ENCODE data around the gene RCCD1.
"Not testable (repeated sequence)": the region's sequence is repeated elsewhere in the genome, so short reads cannot be mapped to it uniquely, and the experiment has no call there.

Gene RCCD1

GRCh38 chr15:90907051-90907660 is 47.5 kb upstream of the RCCD1 start:
- Histone ChIP-seq H3K4me1 (ENCODE audit: insufficient read depth, low read length, severe bottlenecking) (peaks cover 10% of the 10 kb centered on the region), H4K20me1 (ENCODE audit: insufficient read depth, low read length) (no peaks in the 10 kb centered on the region), H3K4me2 (ENCODE audit: low read length) (no peak overlapping the region), H3F3A (ENCODE audit: insufficient read depth, low read length) (peaks cover 4% of the 10 kb centered on the region; the same call in 1 of the 2 replicates), H3K36me3 (ENCODE audit: insufficient read depth, low read length) (peaks cover 50% of the 10 kb centered on the region), H3K4me3 (ENCODE audit: low read depth, low read length, poor library complexity, severe bottlenecking) (no peak overlapping the region), H3K27ac (ENCODE audit: low read depth, low read length, poor library complexity, severe bottlenecking) (no peak overlapping the region), H3K27me3 (ENCODE audit: insufficient read depth, low read length) (no peaks in the 10 kb centered on the region), H3K9me3 (ENCODE audit: low read length) (no peaks in the 10 kb centered on the region), H3K9ac (ENCODE audit: low read length) (no peak overlapping the region), H3K9me2 (ENCODE audit: low read depth, low read length) (no peaks in the 10 kb centered on the region), H3K79me2 (ENCODE audit: insufficient read depth, low read length) (no peaks in the 10 kb centered on the region), H2AFZ (ENCODE audit: low read length) (no peak overlapping the region)
- TF ChIP-seq CTCF (IDR thresholded peaks at IDR 0.05; ENCODE audit: low read length) (no peak), EZH2 (IDR thresholded peaks at IDR 0.05; ENCODE audit: borderline replicate concordance, low read length) (no peak)

- H2AFZ ChIP-seq (ENCODE audit: low read length) = no peak overlapping the region
- no peak overlapping the region for H3K27ac ChIP-seq (ENCODE audit: low read depth, low read length, poor library complexity, severe bottlenecking)
- H4K20me1 ChIP-seq (ENCODE audit: insufficient read depth, low read length) = no peaks in the 10 kb centered on the region
- H3K9ac ChIP-seq (ENCODE audit: low read length) = no peak overlapping the region
- H3K4me1 ChIP-seq (ENCODE audit: insufficient read depth, low read length, severe bottlenecking) = peaks cover 10% of the 10 kb centered on the region
- H3K79me2 ChIP-seq (ENCODE audit: insufficient read depth, low read length) = no peaks in the 10 kb centered on the region
- peaks cover 59% of the 10 kb centered on the region for H3K36me3 ChIP-seq (ENCODE audit: insufficient read depth, low read length)
- H3K27me3 ChIP-seq (ENCODE audit: insufficient read depth, low read length) = no peaks in the 10 kb centered on the region
- no peak overlapping the region for H3K4me2 ChIP-seq (ENCODE audit: low read length)
- H3K9me3 ChIP-seq (ENCODE audit: low read length) = no peaks in the 10 kb centered on the region
- TF ChIP-seq EZH2 (IDR thresholded peaks at IDR 0.05; ENCODE audit: borderline replicate concordance, low read length) (no peak), CTCF (IDR thresholded peaks at IDR 0.05; ENCODE audit: low read length) (no peak)
- no peaks in the 10 kb centered on the region for H3K9me2 ChIP-seq (ENCODE audit: low read depth, low read length)
- H3K4me3 ChIP-seq (ENCODE audit: low read depth, low read length, poor library complexity, severe bottlenecking) = no peak overlapping the region
- H3F3A ChIP-seq (ENCODE audit: insufficient read depth, low read length) = peaks cover 4% of the 10 kb centered on the region; the same call in 1 of the 2 replicates
These were observed 46.7 kb upstream of the RCCD1 start for GRCh38 chr15:90907838-90908507.

GRCh38 chr15:90909449-90909848 is 45.2 kb upstream of the RCCD1 start:
- not testable (repeated sequence) for H3K4me3 ChIP-seq (ENCODE audit: low read depth, low read length, poor library complexity, severe bottlenecking); H3K27me3 ChIP-seq (ENCODE audit: insufficient read depth, low read length); H3K9ac ChIP-seq (ENCODE audit: low read length); H3K9me2 ChIP-seq (ENCODE audit: low read depth, low read length); H3K27ac ChIP-seq (ENCODE audit: low read depth, low read length, poor library complexity, severe bottlenecking); H3F3A ChIP-seq (ENCODE audit: insufficient read depth, low read length); H3K4me1 ChIP-seq (ENCODE audit: insufficient read depth, low read length, severe bottlenecking); H2AFZ ChIP-seq (ENCODE audit: low read length); H4K20me1 ChIP-seq (ENCODE audit: insufficient read depth, low read length); H3K4me2 ChIP-seq (ENCODE audit: low read length); H3K79me2 ChIP-seq (ENCODE audit: insufficient read depth, low read length); H3K9me3 ChIP-seq (ENCODE audit: low read length)
- H3K36me3 ChIP-seq (ENCODE audit: insufficient read depth, low read length) = peaks cover 72% of the 10 kb centered on the region

- Histone ChIP-seq H3F3A (ENCODE audit: insufficient read depth, low read length) (peaks cover 4% of the 10 kb centered on the region; the same call in 1 of the 2 replicates), H3K27me3 (ENCODE audit: insufficient read depth, low read length) (no peaks in the 10 kb centered on the region), H2AFZ (ENCODE audit: low read length) (no peak overlapping the region), H3K27ac (ENCODE audit: low read depth, low read length, poor library complexity, severe bottlenecking) (no peak overlapping the region), H4K20me1 (ENCODE audit: insufficient read depth, low read length) (no peaks in the 10 kb centered on the region), H3K4me1 (ENCODE audit: insufficient read depth, low read length, severe bottlenecking) (peaks cover 2% of the 10 kb centered on the region), H3K4me2 (ENCODE audit: low read length) (no peak overlapping the region), H3K9ac (ENCODE audit: low read length) (no peak overlapping the region), H3K4me3 (ENCODE audit: low read depth, low read length, poor library complexity, severe bottlenecking) (no peak overlapping the region), H3K9me3 (ENCODE audit: low read length) (no peaks in the 10 kb centered on the region), H3K9me2 (ENCODE audit: low read depth, low read length) (no peaks in the 10 kb centered on the region), H3K79me2 (ENCODE audit: insufficient read depth, low read length) (no peaks in the 10 kb centered on the region), H3K36me3 (ENCODE audit: insufficient read depth, low read length) (peaks cover 70% of the 10 kb centered on the region)
- TF ChIP-seq EZH2 (IDR thresholded peaks at IDR 0.05; ENCODE audit: borderline replicate concordance, low read length) (no peak), CTCF (IDR thresholded peaks at IDR 0.05; ENCODE audit: low read length) (no peak)
These were observed 44.7 kb upstream of the RCCD1 start for GRCh38 chr15:90909976-90910375.
